D721Med (cell line): ENCODE results near the gene TMEM259.

ENCODE experiments used
- DNase-seq: peaks from one replicate; pipeline ENCODE4 v3.0.0; 2011; ENCODE audit warnings: low spot score; ENCODE audit not compliant: insufficient read length
- FAIRE-seq: peaks from 2 replicates; lab custom pipeline; 2011; peaks lifted over from hg19 to GRCh38; lab: Jason Lieb, UNC
- TF ChIP-seq, protein P1 (sequence below): IDR thresholded peaks from 2 replicates; pipeline ENCODE4 v1.5.1; 2012; ENCODE audit warnings: mild to moderate bottlenecking, control low read depth; ENCODE audit not compliant: insufficient read depth; ENCODE audit errors: missing control alignments

The TMEM259 gene

DNA sequence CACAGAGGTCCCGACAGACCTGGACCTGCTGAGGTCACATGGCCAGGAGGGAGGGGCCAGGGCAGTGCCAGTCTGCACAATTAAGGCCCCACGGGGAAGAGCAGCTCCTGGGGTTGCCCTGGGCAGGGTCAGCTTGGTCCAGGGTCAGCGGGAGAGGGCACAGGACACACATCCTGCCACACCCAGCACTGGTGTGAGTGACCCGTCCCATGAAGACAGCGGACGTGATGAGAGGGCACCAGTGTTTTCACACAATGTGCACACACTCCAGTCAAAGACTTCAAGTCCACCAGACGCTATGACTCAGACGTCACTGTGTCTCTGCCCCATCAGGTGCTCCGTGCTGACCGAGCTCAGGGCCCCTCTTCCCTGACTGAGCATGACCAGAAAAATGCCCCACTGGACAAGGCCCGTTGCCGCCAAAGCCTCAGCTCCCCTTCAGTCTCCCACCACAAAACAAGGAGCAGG lies 4.2 kb downstream of the TMEM259 start:
- DNase-seq = no peak
- no peak for FAIRE-seq
- TF ChIP-seq, protein P1, sequence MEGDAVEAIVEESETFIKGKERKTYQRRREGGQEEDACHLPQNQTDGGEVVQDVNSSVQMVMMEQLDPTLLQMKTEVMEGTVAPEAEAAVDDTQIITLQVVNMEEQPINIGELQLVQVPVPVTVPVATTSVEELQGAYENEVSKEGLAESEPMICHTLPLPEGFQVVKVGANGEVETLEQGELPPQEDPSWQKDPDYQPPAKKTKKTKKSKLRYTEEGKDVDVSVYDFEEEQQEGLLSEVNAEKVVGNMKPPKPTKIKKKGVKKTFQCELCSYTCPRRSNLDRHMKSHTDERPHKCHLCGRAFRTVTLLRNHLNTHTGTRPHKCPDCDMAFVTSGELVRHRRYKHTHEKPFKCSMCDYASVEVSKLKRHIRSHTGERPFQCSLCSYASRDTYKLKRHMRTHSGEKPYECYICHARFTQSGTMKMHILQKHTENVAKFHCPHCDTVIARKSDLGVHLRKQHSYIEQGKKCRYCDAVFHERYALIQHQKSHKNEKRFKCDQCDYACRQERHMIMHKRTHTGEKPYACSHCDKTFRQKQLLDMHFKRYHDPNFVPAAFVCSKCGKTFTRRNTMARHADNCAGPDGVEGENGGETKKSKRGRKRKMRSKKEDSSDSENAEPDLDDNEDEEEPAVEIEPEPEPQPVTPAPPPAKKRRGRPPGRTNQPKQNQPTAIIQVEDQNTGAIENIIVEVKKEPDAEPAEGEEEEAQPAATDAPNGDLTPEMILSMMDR = no peak

DNA sequence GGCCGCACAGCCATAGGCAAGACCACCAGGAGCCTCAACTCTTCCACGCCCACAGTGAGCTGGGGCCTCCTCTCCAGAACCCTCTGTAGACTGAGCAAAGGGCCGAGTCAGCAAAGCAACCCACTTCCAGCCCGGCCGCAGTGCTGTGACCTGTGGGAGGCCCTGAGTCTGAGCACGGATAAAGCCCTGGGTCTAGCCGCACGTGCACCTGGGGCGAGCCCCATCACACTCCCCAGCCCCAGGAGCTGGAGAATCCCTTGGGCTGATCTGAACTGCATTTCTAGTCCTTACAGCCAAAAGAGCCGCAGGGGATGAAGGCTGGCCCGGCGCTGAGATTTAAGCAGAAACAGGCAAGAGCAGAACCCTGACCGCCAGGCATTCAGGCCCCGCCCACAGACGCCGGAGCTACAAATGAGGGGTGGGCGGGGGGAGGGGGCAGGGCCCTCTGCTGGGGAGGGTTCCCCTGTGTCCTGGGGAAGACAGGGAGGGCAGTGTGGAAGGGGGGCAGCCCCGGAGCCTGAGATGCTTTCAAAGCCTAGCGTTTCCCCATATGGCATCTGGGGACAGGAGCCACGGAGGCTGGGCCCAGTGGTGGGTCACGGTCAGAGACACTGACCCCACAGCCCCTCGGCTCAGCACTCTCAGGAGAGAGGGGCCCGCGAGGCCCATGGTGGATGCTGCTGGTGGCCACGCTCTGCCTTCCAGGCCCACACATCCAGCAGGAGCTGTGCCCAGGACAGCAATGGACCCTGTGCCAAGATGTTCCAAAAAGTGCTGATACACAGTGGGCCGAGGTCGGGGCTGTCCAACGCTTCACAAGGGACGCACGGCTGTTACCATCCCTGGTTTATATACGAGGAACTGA lies 4.9 kb downstream of the TMEM259 start:
- FAIRE-seq = no peak
- TF ChIP-seq, protein P1 = no peak
- DNase-seq = no peak

DNA sequence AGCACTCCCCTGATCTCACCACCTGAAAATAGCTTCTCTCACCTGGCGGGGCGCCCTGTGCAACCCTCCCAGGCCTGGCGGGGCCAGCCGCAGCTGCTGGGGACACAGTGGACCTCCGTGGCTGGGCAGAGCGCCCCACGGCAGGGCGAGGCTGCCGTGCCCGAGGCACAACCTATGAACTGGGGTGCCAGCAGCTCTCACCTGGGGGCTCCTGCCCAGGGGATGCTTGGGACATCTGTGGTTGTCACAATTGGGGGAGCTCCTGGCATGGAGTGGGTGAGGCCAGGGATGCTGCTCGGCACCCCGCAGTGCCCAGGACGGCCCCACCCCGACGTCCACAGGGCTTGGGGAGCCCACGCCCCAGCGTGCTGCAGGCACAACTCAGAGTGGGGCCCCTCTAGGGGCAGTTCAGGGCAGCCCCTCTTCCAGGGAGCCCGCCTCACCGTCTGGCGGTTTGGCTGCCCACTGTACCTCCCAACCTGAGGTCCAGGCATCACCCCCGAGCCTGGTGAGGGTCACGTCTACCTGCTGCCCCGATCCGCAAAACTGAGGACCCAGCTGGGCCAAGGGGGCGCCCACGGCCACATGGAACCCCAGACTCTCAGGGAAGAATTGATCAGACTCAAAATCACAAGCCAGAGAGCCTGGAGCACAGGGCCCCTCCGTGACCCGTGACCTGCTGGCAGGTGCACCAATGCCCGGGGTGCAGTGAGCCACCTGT lies 5.7 kb downstream of the TMEM259 start:
- FAIRE-seq (no peak), DNase-seq (no peak)
- TF ChIP-seq, protein P1 = no peak

DNA sequence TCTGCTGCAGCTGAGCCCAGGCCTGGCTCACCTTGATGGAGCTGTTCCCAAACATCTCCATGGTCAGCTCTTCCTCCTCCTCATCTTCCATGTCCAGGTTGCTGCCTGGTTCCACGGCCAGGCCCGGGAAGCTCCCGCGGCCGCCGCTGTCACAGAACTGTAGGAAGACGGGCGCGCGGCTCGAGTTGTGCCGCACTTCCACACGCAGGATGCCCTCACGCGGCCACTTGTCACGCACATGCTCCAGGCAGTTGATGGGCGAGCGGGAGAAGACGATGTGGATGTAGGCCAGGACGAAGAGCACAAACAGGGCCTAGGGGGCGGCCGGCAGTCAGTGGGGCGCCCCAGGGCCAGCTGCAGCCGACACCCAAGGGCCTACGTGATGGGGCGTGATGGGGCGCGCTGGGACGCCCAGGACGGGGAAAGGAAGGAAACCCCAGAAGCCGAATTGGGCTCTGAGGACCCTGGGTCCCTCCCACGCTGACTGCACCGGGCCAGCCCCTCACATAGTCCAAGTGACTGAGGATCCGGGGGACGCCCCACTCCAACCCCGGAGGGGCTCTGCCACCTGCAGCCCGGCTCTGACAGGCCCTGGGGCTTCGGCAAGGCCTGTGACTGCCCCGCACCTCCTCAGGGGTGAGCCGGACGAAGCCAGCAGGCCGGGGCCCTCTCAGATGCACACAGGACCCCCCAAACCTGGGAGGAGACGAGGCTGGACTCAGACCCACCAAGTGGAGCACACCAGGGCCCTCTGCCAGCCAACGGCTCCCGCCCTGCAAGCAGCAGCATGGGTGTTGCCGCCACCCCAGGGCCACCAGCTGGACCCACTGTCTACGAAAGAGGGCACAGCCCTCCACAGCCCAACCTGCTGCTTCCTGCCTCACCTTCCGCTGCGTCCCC lies 6.5 kb downstream of the TMEM259 start:
- no peak for DNase-seq

DNA sequence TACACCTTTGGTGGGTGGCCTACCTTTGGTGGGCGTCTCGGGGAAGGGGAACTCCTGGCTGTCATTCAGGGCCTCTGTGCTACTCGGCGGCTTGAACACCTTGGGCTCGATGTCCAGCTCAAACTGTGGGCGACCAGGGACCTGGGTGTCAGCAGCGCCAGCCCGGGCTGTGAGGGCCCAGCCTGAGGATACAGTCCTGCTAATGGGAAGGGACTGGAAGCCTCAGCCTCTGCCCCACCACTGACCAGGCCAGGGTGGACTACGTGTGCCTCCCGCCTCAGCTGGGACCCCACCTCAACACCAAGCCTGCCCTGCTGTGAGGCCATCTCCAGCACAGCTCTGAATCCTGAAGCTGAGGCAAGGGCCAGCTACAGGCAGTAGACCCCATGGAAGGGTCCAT lies 7.7 kb downstream of the TMEM259 start:
- FAIRE-seq (no peak), DNase-seq (no peak)
- TF ChIP-seq, protein P1 = no peak

More for the DNA sequence above, 6.5 kb downstream of the TMEM259 start:
- TF ChIP-seq, protein P1 = no peak
- no peak for FAIRE-seq

DNA sequence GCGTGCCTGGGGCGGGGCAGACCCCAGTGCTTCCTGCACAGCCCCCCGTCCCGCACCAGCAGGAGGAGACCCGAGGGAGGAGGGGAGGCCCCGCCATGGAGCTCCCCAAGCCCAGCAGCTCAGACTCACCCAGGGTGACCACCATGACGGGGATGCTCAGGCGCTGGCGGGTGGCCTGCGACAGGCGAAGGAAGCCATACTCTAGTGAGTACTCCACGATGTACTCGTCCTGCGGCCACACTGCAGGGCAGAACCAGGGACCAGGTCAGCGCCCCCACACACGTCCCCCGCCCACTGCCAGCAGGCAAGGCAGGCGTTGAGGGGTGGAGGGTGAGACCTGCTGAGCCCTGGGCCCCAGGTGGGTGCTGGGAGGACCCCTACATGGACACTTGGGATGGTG lies 8.6 kb downstream of the TMEM259 start:
- DNase-seq = no peak
- no peak for FAIRE-seq
- TF ChIP-seq, protein P1 = no peak
